A172 (cell line): Measurements from ENCODE around the gene FGF22. TPM values are rescaled to one million over a fixed set of nuclear protein-coding genes. Genes with fewer than 3 reads are reported as not detected.
A peak's percentile ranks its signal among the peaks of the same experiment; 100 is the strongest.
"Not testable (repeated sequence)": the region's sequence is repeated elsewhere in the genome, so short reads cannot be mapped to it uniquely, and the experiment has no call there.

Experiments
- DNase-seq: peaks from one replicate; pipeline ENCODE4 v3.0.0-alpha.2; 2015; ENCODE audit warnings: low spot score
- total RNA-seq: library from RNA; depleted of rRNA; stranded (reverse); fragments of >200 nt; shearing (Covaris generic); gene quantifications from 2 replicates; pipeline ENCODE4 v1.2.3, GENCODE V29; 2014

FGF22 gene
- total RNA-seq, 1 experiment from 2014 or later = not detected

- DNase-seq = no peak
Measured at GRCh38 chr19:658916-659839, 19.5 kb downstream of the FGF22 start.

- no peak for DNase-seq
Measured at GRCh38 chr19:660793-661426, 21.2 kb downstream of the FGF22 start.

- peak; percentile 41 for DNase-seq
Measured at GRCh38 chr19:661427-662196, 21.9 kb downstream of the FGF22 start.

- DNase-seq = peak; percentile 34
Measured at GRCh38 chr19:662207-662961, 22.7 kb downstream of the FGF22 start.

DNA sequence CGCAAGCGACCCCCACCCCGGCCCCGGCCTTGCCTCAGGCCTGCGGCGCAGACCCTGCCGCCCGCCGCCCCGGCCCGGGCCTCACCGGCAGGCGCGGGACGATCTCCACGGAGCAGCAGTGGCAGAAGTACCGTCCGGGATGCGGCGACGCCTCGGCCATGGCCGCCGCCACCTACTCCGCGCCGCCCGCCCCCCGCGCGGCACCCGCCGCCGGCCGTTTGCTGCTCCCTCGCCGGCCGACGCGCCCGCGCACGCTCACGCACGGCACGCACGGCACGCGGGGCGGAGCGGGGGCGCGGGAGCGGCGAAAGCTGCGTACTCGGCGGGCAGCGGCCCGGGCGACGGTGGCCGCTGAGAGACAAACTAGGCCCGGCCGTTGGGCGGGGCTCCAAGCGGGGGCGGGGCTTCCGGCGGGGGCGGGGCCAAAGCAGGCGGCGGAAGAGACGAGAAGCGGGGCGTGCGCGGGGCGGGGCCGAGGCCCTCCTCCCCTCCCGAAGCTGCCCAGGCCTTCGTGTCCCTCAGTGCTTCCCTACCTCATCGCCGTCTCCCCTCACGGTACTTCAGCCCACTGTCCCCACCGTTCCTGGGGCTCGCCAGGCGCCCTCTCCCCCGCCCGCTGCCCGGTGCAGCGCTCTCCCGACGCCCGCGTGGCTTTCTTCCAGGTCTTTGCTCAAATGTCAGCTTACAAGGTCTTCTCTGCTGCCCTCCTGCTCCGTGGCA lies 23.4 kb downstream of the FGF22 start, which contains the start of gene RNF126:
RNF126 (minus strand) TSS at position 253 of the 720 bp plus-strand sequence; CDS start at position 160, 93 bp downstream.
- DNase-seq = peak; percentile 82

DNA sequence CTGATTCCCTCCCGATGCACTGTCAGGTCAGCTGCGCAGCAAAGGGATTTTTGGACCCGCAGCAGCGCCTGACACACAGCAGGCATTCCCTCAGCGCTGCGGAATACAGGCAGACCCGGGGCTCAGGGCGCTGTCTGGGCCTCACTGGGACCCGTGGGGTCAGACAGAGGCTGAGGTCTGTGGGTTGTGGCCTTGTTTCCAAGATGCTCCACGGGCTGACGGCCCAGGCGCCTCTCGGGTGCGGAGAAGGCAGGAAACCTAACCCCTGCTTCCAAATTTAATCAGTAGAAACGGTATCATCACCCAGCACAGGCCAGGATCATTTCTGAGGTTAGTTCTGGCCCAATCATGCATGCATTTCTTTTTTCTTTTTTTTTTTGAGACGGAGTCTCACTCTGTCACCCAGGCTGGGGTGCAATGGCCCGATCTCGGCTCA lies 24.0 kb downstream of the FGF22 start:
- no peak for DNase-seq

DNA sequence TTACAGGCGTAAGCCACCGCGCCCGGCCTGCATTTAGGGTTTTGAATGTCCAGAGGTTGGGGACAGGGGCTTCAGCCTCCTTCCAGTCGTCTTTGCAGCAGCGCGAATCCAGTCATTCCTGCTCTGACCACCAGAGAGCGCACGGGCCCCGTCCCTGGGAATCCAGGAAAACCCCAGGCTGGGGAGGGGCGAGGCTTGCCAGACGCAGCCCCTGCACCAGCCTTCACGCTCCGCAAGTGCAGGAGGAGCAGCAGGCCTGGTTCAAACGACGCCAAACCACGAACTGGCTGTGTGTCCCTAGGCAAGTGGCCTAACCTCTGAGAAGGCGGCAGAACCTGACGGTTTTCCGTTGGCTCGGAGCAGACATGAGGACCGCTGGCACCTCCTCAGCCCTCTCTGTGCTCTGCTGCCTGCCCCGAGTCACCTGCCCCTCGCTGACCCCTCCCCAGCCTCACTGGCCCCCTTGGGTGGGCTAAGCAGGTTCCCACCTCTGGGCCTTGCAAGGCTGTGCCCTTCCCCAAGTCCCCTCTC lies 25.3 kb downstream of the FGF22 start:
- peak; percentile 70 for DNase-seq

GRCh38 chr19:666985-667573 lies 27.4 kb downstream of the FGF22 start:
- DNase-seq = not testable (repeated sequence)

DNA sequence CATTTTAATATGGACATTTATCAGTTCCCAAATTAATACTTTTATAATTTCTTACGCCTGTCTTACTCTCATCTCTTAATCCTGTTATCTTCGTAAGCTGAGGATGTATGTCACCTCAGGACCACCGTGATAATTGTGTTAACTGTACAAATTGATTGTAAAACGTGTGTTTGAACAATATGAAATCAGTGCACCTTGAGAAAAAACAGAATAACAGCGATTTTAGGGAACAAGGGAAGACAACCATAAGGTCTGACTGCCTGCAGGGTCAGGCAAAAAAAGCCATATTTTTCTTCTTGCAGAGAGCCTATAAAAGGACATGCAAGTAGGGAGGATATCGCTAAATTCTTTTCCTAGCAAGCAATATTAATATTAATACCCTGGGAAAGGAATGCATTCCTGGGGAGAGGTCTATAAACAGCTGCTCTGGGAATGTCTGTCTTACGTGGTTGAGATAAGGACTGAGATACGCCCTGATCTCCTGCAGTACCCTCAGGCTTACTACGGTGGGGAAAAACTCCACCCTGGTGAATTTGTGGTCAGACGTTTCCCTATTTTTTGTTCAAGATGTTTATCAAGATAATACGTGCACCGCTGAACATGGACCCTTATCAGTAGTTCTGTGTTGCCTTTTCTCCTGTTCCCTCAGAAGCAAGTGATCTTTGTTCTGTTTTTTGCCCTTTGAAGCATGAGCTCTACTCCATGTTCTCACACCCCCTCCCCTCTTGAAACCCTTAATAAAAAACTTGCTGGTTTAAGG lies 29.2 kb downstream of the FGF22 start:
- peak; percentile 78 for DNase-seq

GRCh38 chr19:670609-671075 lies 31.0 kb downstream of the FGF22 start:
- no peak for DNase-seq

GRCh38 chr19:674282-675151 lies 34.8 kb downstream of the FGF22 start:
- DNase-seq = no peak

DNA sequence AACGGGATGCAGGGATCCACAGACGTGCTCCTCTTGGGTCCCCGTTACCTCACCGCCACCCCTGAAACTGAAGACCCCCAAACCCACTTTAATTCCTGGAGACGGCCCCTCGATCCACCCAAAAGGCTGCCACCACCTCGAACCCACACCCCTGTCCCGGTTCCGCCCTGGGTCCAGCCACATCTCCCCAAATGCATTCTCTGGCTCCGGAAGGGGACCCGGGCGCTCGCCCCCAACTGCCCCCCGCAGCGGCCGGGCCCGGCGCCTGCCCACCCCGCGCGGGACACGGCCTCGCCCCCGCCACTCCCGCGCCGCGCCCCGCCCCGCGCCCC lies 36.3 kb downstream of the FGF22 start:
- no peak for DNase-seq

DNA sequence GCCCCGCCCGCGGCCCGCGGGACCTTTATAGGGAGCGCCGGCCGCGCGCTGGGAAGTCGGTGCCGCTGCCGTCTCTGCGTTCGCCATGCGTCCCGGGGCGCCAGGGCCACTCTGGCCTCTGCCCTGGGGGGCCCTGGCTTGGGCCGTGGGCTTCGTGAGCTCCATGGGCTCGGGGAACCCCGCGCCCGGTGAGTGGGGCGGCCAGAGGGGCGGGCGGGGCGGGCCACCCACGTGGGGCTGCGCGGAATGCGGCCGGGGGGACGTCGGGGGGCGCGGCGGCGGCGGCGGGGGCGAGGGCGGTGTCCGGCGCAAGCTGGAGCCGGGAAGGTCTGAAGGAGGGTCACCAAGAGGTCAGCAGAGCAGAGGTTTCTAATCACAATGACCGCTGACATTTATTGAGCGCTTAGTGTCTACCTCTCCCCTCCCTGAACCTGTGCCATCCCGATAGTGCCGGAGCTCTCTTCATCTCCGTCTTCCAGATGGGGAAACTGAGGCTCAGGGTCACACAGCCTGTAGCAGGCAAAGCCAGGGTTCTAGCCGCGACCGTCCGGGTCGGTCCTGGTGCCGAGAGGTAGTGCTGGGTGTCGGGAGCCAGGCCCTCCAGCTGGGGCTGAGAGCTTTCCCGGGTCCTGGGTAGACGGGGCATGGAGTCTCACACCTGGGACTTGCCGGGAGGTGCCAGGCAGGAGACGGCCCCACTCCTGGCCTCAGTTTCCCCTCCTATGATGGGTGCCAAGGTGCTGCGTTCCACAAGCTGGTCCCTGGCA lies 36.8 kb downstream of the FGF22 start, which contains the start of gene FSTL3:
FSTL3 (plus strand) TSS at position 54 of the 767 bp plus-strand sequence; CDS start at position 86, 32 bp downstream.
- DNase-seq = peak; percentile 60

DNA sequence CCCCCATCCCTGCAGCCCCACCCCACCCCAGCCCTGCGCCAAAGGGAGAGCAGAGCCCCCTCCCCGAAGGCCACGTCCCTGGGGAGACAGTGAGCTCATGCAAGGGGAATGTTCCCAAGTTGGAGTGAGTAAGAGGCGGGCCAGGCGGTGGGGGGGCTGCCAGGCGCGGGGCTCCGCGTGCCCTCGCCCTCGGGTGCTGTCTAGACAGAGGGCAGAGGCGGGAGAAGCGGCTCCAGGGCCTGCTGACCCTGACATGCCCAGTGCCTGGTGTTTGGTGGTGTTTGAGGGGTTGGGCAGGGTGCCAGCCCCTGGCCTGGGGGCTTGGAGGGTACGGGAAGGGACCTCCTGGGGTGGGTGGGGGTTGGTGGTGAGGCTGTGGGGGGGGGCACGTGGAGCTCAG lies 37.5 kb downstream of the FGF22 start:
- DNase-seq = peak; percentile 93

GRCh38 chr19:677601-678436 lies 38.1 kb downstream of the FGF22 start:
- DNase-seq = peak; percentile 86

DNA sequence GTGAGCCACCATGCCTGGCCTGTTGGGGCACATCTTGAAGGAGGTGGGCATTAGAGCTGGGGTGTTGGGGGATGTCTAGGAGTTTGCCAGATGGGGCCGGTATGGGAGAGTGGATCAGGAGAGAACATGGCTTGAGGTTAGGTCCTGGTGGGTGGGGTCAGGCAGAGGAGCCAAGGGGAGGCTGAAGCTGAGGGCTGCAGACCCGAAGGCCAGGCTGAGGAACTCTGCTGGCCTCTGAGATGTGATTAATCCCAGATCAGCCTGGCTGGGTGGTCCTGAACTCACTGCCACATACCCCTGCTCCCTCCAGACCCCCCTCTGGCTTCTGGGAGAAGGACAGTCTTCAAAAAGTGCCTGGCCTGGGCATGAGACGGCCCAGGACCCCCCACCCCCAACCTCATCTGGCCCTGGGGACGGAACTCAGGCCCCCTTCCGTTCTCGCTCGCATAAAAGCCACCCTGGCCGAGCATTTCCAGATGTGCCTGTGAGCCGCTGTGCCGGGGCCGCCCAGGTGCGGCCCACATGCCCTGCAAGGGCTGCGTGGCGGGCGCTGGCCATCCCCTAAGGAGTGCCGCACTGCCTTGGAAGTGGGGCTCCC lies 39.2 kb downstream of the FGF22 start:
- no peak for DNase-seq
